K562 treated with DMSO at 1 percent for 48 hours (cell line): Measurements from ENCODE around the gene OPA3. TPM values are rescaled to one million over a fixed set of nuclear protein-coding genes. Genes with fewer than 3 reads are reported as not detected.

ENCODE experiments used
- total RNA-seq: library from RNA; unstranded; fragments of 300-600 nt; gene quantifications from 2 replicates; pipeline ENCODE4 v1.2.3, GENCODE V29; 2022; ENCODE audit warnings: low replicate concordance; ENCODE audit errors: extremely low read depth

The OPA3 gene
- not detected in 2 replicates for total RNA-seq

DNA sequence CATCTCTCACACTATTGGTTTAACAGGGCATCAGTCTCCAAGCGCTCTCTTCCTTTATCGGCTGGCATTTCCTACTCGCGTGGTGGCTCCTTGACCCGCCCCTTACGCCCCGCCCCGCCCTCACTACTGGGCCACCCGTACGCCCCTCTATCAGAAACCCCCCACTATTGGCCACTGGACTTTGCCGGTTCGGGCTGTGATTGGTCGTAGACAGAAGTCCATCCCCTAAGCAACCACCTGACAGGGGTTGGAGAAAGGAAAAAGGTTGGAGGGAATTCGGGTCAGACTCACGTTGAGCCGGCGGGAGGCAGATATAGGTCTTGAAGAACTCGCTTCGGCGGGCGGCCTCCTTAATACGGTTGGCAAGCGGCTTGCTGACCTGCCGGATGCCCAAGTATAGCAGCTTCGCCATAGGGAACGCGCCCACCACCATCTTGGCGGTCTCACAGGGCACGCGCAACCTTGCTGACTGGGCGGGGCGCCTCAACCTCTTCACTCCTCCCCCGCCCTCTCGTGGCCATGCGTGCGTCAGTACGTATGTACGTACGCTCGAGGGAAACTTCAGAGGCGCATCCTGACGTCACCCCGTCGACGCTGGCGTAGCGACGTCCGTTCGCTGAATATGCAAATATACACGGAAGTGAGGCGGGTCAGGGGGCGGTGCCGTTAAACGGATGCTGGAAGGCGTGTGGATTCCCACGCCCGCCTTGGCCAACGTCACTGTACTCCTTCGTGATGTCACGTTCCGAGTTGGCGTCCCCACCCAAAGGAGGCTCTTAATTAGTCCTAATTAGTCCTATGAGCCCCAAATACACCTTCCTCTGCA, at the start of gene OPA3:
Gene OPA3 (minus strand): TSS at position 471 of the 826 bp plus-strand sequence. CDS start 38 bp downstream, at position 433.

GRCh38 chr19:45601524-45602374, 17.1 kb upstream of the OPA3 start, which contains the start of gene GPR4:
GPR4 (minus strand) TSS chr19:45602212; CDS start chr19:45591866, 10,346 bp downstream.

DNA sequence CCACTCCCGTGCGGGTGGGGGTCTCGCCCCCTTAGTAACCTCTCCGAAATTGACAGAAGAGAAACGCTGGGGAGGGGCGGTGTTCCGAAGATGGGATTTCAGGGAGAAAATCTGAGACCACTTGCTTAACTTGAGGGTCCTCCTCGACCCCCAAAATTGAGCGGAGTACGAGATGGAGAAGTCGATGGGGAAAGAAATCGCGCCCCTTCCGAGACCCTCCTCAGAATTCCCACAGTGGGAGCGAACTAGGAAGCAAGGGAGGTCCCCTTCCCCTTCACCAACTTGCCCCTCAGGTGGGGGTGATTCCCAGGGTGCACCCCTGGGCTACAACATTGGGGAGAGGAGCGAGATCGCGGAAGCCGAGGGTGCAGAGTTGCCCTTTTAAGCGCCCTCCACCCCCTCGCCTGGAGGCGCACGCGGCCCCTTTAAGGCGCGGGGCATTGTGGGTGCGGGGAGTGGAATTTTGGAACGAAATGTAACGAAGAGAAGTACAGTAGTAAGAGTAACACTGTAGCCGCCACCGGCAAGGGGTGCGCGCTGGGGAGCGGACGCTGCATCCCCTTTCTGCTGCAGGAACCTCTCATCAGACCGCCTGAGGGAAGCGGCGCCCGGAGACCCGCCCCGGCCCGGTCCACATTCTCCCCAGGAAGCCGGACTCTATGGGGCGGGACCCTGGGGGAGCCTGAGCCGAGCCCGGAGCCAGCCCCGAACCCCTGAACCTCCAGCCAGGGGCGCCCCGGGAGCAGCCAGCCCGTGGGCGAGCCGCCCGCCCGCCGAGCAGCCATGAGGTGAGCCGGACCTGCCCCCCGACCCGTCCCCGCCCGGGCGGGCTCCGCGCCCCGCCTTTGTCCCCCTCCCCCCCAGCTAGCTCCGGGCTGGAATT, 77.4 kb downstream of the OPA3 start, which contains the start of gene VASP:
Gene VASP (plus strand): TSS at position 491 of the 883 bp plus-strand sequence. CDS start 293 bp downstream, at position 784.

GRCh38 chr19:45498411-45499195, 86.0 kb downstream of the OPA3 start, which contains the start of gene PPM1N:
PPM1N (plus strand) TSS chr19:45498443; CDS start chr19:45498473, 30 bp downstream.

Other genes with a start within 250 kb of the OPA3 start
- gene KLC3, start 244.1 kb downstream of the OPA3 start, total RNA-seq: not detected in 2 replicates
- not detected in 2 replicates for gene ERCC2, start 214.2 kb downstream of the OPA3 start, total RNA-seq
- gene PPP1R13L, start 179.7 kb downstream of the OPA3 start, total RNA-seq: not detected in 2 replicates
- gene POLR1G, start 178.2 kb downstream of the OPA3 start, total RNA-seq: not detected in 2 replicates
- not detected in 2 replicates for gene ERCC1, start 160.9 kb downstream of the OPA3 start, total RNA-seq
- not detected in 2 replicates for gene FOSB, start 116.8 kb downstream of the OPA3 start, total RNA-seq
- not detected in 2 replicates for gene RTN2, start 87.8 kb downstream of the OPA3 start, total RNA-seq
- not detected in 2 replicates for gene PPM1N, start 86.4 kb downstream of the OPA3 start, total RNA-seq
- not detected in 2 replicates for gene VASP, start 77.3 kb downstream of the OPA3 start, total RNA-seq
- not detected in 2 replicates for gene GPR4, start 17.4 kb upstream of the OPA3 start, total RNA-seq
- not detected in 2 replicates for gene EML2, start 54.6 kb upstream of the OPA3 start, total RNA-seq
- not detected in 2 replicates for gene GIPR, start 83.4 kb upstream of the OPA3 start, total RNA-seq
- not detected in 2 replicates for gene SNRPD2, start 107.2 kb upstream of the OPA3 start, total RNA-seq
- not detected in 2 replicates for gene QPCTL, start 107.9 kb upstream of the OPA3 start, total RNA-seq
- not detected in 2 replicates for gene FBXO46, start 146.1 kb upstream of the OPA3 start, total RNA-seq
- gene MEIOSIN, start 148.6 kb upstream of the OPA3 start, total RNA-seq: not detected in 2 replicates
- not detected in 2 replicates for gene SIX5, start 184.4 kb upstream of the OPA3 start, total RNA-seq
- not detected in 2 replicates for gene DMPK, start 197.7 kb upstream of the OPA3 start, total RNA-seq
- gene DMWD, start 208.0 kb upstream of the OPA3 start, total RNA-seq: not detected in 2 replicates
- not detected in 2 replicates for gene RSPH6A, start 230.5 kb upstream of the OPA3 start, total RNA-seq